IPS-18c (cell line): ENCODE data around the gene ZNF70.
A peak's percentile ranks its signal among the peaks of the same experiment; 100 is the strongest.

Source experiments
- H3K4me3 ChIP-seq: 2 replicates; pipeline ENCODE4 v1.7.0; 2013; ENCODE audit warnings: low read depth, mild to moderate bottlenecking, low read length, moderate library complexity; ENCODE audit not compliant: insufficient read depth
- H3K9me3 ChIP-seq: one replicate; pipeline ENCODE4 v1.6.1; 2013; ENCODE audit warnings: mild to moderate bottlenecking, low read length, moderate library complexity; ENCODE audit not compliant: control insufficient read depth, insufficient read depth

ZNF70 gene

DNA sequence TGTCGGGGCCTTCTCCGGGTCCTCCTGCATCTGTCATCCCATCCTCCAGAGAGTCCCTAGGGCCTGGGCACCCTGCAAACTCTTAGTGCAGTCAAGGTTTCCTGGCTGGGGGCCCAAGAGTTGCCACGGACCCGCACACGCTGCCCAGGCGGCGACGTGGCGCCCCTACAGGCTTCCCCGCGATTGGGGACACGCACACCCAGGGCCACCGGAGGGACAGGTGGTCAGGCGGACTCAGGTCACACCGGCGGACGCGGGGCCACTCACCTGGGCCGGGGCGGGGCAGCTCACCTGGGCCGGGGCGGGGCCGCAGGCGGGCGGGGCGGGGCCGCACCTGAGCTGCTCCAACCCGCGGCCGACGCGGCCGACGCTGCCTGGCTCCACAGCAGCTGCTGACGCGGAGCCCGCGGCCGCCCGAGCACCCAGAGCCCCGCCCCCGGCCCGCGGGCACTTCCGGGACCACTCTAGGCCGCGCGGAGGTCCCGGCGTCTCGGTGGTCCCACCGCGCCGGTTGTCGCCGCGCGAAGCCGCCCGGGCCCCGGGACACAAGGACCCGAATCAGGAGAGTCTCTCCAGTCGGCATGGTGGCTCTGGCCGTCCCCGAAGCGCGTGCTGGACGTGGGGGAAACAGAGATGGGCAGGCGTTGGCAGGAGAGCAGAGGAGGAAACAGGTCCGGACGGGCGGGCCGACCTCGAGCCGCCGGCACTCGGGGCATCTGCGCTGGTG, at the start of gene ZNF70:
TSS of gene ZNF70 (minus strand) at position 399 of the 727 bp plus-strand sequence. CDS start 5,972 bp downstream, outside the sequence.
- peak within 1 kb of the TSS; percentile 93 for H3K4me3 ChIP-seq
- H3K9me3 ChIP-seq = peaks cover 2% of the 10 kb centered on the region

DNA sequence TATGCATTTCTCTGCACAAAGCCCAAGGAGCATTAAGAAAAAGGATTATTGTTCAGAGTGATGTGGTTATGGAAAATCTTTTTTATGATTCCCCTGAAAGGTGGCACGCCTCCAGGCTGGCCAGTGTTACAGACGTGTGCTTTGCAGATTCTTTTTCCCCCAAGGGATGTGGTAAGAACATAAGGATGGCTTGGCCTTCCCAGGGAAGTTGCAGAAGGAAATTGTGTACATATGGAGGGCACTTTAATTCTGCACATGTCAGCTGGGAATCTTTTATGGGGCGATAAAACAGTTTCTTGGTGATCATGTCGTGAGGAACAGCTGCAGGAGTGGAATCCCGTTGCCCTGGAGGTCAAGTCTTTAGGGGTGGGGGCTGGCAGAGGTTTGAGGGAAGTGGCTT, 45.5 kb upstream of the ZNF70 start:
- Histone ChIP-seq H3K9me3 (no peaks in the 10 kb centered on the region), H3K4me3 (no peak overlapping the region)

DNA sequence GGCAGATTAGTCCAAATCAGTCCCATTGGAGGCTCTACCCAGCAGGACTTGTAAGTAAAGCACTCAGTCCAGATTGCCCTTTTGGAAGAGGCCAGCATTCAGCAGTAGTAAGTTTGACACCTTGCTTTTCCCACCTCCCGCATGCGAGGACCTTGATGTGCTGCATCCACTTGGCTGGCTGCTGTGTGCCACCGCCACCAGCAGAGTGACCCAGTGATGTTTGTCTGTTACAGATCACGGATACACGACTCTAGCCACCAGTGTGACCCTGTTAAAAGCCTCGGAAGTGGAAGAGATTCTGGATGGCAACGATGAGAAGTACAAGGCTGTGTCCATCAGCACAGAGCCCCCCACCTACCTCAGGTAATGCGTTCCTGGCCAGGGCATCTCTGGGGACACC, 42.4 kb upstream of the ZNF70 start:
- H3K4me3 ChIP-seq = no peak overlapping the region

DNA sequence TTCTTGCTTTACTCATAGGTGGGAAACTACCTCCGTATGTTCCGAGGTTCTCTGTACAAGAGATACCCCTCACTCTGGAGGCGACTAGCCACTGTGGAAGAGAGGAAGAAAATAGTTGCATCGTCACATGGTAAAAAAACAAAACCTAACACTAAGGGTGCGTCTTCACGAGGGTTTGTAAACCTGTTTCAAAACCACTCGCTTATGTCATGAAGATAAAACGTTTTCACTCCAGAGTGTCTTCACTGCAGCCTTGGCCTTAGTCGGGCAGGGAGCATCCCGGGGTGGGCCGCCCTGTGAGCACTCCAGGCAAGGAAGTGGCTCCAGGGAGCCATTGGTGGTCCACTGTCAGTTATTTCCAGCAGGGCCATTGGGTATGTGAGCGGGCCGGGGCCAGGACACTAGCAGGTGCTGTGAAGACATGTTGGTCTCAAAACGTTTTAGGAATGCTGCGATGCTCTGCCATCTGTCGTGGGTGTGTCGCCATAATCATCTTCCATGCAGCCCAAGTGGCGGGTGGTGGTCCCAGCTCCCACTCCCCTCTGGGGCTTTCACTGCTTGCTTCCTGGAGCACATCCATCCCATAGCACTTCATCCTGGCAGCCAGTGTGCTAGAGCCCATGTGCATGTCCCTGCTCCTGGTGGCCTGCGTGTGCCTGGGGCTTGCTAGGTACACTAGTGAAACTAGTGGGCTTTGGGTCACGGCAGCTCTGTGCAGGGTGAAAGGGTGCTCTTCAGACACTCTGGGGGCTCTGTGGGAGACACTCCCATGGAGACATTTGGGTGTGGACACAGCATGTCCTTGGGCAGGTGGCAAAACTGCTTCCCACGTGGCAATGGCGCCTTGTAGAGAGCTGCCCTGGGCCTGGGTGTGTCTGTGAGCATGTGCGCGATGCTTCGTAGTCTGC, 41.1 kb upstream of the ZNF70 start:
- no peaks in the 10 kb centered on the region for H3K9me3 ChIP-seq
- H3K4me3 ChIP-seq = no peak overlapping the region

More for the DNA sequence above, 42.4 kb upstream of the ZNF70 start:
- no peaks in the 10 kb centered on the region for H3K9me3 ChIP-seq

DNA sequence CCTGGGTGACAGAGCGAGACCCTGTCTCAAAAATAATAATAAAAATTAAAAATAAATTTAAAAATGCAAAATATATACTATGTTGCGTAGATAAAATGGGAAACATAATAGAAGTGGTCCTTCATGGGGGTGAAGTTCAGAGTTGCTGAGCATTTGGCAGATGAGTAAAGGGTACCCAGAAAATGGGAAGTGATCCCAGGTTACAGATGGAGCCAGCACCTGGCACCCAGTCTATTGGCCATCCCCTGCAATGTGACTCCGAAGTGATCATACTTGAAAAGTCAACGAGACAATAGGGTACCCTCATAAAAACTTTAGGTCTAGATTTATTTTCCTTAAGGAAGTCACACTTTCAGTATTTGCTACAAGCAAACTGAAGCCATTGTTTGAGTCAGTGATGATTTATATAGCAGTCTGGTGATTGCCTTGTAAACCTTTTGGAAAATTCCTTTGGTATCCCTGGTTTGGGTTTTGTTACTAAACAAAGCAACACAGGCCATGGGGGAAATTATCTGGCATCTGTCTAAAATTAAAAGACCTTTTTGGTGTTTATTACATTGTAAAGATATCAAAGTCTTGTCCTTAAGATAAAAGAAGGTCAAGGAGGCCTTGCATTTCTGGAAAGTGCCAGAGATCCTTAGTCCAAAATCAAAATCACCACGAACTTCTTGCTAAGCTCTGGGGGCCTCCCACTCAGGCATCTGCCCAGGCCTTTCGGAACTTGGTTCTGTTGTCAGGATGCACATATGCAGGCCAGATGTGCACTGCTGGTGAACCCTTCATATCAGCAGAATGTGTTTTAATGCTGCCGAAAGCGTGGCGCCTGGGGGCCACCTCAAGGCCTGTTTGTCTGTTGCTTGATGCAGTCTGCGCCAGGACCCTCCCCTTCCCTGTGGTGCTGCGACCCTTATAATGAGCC, 40.2 kb upstream of the ZNF70 start:
- Histone ChIP-seq H3K4me3 (no peak overlapping the region), H3K9me3 (no peaks in the 10 kb centered on the region)

DNA sequence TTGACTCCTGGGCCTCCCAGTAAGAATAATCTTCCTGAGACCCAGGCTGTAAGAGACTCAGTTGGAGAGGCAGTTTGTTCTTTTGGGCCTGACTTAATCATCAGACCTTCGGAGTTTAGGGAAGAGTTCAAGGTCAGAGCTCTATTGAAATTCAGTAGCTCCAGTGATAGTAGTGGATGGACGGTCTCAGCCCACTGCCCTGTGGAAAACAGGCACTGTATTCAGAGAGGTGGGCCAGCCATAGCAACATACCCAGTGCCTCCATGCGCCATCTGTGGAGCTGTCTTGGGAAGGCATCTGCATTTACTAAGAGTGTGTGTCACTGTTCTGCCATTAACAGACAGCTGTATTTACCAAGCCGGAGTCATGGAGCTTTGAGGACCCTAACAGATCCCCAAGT, 38.7 kb upstream of the ZNF70 start:
- H3K4me3 ChIP-seq = no peak overlapping the region
- no peaks in the 10 kb centered on the region for H3K9me3 ChIP-seq

DNA sequence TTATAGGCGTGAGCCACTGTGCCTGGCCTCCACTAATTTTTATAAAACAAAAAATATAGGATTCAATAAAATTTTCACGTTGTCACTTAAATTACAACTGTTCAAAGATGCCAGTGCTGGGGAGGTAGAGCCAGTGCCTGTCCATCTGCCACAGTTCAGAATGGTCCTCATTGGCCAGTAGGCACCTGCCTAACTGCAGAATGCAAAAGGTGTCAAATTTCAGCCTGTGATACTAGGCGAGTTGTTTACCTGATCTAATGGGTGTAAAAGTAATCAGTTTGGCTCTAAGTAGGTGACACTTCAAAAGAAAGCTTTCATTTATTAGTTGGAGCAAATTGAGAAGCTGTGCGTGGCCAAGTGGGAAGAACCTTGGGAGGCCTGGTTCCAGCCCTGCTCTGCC, 38.2 kb upstream of the ZNF70 start:
- Histone ChIP-seq H3K9me3 (no peaks in the 10 kb centered on the region), H3K4me3 (no peak overlapping the region)

DNA sequence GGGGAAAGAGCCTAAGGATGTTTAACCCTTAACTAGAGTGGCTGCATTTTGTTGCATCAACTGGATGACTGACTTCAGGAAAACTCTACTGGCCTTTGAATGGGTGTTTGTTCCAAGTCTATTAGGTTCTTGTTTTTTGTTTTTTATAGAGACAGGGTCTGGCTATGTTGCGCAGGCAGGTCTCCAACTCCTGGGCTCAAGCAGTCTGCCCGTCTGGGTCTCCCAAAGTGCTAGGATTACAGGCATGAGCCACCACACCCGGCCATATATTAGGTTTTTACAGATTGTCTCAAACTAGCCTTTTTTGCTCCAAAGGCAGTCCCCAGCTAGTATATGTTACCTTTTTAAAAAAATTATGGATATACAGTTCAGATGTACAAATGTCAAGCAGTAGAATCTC, 37.0 kb upstream of the ZNF70 start:
- H3K9me3 ChIP-seq = no peaks in the 10 kb centered on the region
- peak overlapping the region; percentile 98 for H3K4me3 ChIP-seq

DNA sequence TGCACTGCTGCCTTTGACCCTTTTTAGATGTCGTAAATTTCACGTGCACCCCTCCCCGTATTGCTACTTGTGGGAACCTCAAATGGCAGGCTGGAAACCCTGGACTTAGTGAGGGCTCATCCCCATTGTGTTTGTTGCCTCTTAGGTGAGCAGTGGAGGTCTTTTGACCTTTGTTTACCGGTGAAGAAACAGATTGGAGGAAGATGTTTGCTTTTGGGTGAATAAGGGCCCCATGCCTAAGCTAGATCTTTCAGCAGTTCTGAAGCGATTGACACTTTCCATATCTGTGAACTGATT, 36.6 kb upstream of the ZNF70 start:
- H3K9me3 ChIP-seq = no peaks in the 10 kb centered on the region
- peak overlapping the region; percentile 98 for H3K4me3 ChIP-seq

DNA sequence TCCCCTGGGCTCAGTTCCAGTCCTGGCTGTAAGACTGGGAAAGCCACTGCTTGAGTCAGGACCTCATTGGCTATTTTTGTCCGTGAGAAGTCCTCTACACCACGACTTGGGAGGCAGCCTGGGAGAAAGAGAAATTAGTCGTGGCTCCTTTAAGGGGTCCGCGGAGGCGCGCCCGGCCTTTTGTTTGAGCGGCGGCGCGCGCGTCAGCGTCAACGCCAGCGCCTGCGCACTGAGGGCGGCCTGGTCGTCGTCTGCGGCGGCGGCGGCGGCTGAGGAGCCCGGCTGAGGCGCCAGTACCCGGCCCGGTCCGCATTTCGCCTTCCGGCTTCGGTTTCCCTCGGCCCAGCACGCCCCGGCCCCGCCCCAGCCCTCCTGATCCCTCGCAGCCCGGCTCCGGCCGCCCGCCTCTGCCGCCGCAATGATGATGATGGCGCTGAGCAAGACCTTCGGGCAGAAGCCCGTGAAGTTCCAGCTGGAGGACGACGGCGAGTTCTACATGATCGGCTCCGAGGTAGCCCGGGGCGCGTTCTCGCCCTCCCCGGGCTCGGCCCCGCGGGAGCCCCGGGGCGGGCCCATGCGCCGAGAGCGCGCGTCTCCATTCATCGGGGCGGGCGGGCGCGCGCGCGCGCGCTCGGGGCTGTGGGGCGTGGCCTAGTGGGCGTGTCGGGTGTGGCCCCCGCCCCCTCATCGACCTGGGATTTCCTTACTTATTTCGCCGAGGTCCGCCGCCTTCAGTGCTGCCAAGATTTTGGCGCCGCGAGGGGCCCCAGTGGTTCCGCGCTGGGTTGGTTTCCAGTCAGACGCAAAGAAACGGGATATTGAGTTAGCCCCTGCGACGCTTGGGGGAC, 36.1 kb upstream of the ZNF70 start, which contains the start of gene SMARCB1:
TSS of gene SMARCB1 (plus strand) at position 215 of the 848 bp plus-strand sequence. CDS start at position 419, 204 bp downstream.
- peak within 1 kb of the TSS; percentile 98 for H3K4me3 ChIP-seq
- no peaks in the 10 kb centered on the region for H3K9me3 ChIP-seq

DNA sequence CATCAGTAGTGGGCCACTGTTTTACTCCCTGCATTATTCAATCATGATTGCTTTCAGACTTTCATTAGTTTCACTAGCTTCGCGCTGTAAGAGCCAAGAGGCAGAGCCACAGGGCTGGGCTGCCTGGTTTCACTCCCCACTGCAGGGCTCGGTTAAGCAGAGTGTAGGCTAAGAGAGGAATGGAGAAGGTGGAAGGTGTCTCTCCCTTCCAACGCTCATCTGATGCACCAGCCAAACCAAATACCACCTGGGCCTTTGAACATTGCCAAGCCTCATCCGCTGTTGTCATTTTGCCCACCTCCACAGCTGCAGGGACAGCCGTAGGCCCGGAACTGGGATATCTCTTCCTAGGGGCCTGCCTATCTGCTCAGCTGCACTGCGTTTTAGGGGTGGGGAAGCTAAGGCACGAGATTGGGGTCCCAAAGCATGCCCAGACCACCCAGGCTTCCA, 35.4 kb upstream of the ZNF70 start:
- Histone ChIP-seq H3K9me3 (no peaks in the 10 kb centered on the region), H3K4me3 (peak overlapping the region; percentile 98)

DNA sequence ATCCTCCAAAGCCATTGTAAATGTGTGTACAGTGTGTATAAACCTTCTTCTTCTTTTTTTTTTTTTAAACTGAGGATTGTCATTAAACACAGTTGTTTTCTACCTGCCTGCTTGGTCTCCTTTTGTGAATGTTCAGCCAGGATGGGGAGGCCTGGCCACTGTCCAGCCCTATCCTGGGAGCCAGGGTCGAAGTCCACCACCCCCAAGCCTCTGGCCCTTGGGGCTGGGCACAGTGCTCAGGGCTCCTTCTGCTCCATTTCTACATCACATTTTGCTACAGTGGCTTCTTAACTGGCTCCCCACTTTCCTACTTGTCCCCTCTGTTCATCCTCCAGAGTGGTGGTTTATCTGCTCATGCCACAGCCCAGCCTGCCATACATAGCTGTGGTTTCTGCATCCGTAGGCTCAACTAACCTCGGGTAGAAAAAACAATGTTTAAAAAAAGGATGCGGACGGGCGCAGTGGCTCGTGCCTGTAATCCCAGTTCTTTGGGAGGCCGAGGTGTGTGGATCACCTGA, 33.4 kb upstream of the ZNF70 start:
- no peak overlapping the region for H3K4me3 ChIP-seq
- H3K9me3 ChIP-seq = no peaks in the 10 kb centered on the region

DNA sequence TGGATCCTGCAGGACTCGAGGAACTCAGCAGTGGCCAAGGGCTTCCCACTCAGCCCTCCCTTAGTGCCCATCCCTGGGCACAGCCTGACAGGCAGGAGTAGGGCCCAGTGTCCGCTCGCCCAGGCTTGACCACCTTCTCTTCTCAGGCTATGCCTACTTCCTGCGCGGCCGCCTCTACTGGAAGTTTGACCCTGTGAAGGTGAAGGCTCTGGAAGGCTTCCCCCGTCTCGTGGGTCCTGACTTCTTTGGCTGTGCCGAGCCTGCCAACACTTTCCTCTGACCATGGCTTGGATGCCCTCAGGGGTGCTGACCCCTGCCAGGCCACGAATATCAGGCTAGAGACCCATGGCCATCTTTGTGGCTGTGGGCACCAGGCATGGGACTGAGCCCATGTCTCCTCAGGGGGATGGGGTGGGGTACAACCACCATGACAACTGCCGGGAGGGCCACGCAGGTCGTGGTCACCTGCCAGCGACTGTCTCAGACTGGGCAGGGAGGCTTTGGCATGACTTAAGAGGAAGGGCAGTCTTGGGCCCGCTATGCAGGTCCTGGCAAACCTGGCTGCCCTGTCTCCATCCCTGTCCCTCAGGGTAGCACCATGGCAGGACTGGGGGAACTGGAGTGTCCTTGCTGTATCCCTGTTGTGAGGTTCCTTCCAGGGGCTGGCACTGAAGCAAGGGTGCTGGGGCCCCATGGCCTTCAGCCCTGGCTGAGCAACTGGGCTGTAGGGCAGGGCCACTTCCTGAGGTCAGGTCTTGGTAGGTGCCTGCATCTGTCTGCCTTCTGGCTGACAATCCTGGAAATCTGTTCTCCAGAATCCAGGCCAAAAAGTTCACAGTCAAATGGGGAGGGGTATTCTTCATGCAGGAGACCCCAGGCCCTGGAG, 32.6 kb upstream of the ZNF70 start:
- Histone ChIP-seq H3K4me3 (no peak overlapping the region), H3K9me3 (no peaks in the 10 kb centered on the region)

DNA sequence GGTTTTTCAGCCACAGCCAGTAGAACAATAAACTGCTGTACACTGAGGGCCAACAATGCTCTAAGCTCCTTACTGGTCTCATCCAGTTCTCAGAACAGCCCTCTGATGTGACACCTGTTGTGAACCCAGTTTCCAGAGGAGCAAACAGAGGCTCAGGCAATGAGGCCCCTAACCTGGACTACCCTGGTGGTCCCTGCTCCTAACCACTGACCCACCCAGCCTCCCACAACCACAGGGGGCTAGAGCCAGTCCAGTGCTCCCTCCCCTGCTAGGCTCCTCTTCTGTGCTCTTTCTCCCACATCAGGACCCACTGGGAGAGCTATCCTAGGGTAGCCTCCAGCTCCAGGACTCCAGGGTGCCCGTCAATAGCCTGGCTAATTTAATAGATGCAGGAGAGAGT, 31.8 kb upstream of the ZNF70 start:
- no peaks in the 10 kb centered on the region for H3K9me3 ChIP-seq
- no peak overlapping the region for H3K4me3 ChIP-seq

DNA sequence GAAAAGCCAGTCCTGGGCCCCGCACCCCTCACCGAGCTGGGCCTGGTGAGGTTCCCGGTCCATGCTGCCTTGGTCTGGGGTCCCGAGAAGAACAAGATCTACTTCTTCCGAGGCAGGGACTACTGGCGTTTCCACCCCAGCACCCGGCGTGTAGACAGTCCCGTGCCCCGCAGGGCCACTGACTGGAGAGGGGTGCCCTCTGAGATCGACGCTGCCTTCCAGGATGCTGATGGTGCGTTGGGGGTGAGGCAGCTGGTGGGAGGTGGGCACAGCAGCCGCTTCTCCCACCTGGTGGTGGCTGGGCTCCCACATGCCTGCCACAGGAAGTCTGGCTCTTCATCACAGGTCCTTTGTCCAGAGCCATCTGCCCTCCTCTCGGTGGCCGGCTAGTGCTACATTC, 31.3 kb upstream of the ZNF70 start:
- Histone ChIP-seq H3K4me3 (no peak overlapping the region), H3K9me3 (no peaks in the 10 kb centered on the region)
